A549 (cell line): ENCODE measurements around the gene HRCT1. TPM values are rescaled to one million over a fixed set of nuclear protein-coding genes. Genes with fewer than 3 reads are reported as not detected.

ENCODE experiments used
- ATAC-seq, 2 experiments: fragments of 200-7000 bp in 1 of 2; fragments of >200 bp in 1 of 2; cut with Nextera tagmentation in 1 of 2; cut with Tn5 transposase in 1 of 2; 3 replicates each; pipeline versions ENCODE4 v1.8.0 to v1.9.1; 2018 to 2020; ENCODE audit warnings: mild to moderate bottlenecking in 1 of 2, moderate library complexity in 1 of 2
- CTCF ChIA-PET: fragments of 300-600 bp; sonication (Branson Sonifier 250); formaldehyde crosslinking; extraction: SDS; loops from one replicate; lab custom pipeline; 2021; ENCODE audit warnings: antibody characterized with exemption, inconsistent platforms; lab: Yijun Ruan, JAX
- POLR2A ChIA-PET: fragments of 350-600 bp; formaldehyde crosslinking; extraction: SDS; loops from one replicate; lab custom pipeline; 2021; ENCODE audit warnings: antibody characterized with exemption, inconsistent platforms; lab: Yijun Ruan, JAX
- DNase-seq, 2 experiments: peaks; one replicate each; pipeline versions ENCODE4 v3.0.0 to v3.0.0-alpha.2; 2011 to 2016; ENCODE audit warnings: low read depth in 1 of 2, low spot score in 1 of 2
- FAIRE-seq: peaks from 2 replicates; lab custom pipeline; 2011; peaks lifted over from hg19 to GRCh38; lab: Jason Lieb, UNC
- H3K27ac ChIP-seq, 2 experiments: fragments of >200 bp; sonication (Bioruptor Twin); formaldehyde crosslinking; 3 replicates each; pipeline ENCODE4 v1.5.1; 2016 to 2017
- H3K4me1 ChIP-seq: fragments of >200 bp; sonication (Bioruptor Twin); formaldehyde crosslinking; 3 replicates; pipeline ENCODE4 v1.6.1; 2016
- H3K4me2 ChIP-seq: fragments of >200 bp; sonication (Bioruptor Twin); formaldehyde crosslinking; 3 replicates; pipeline ENCODE4 v1.6.1; 2016
- H3K4me3 ChIP-seq: fragments of >200 bp; sonication (Bioruptor Twin); formaldehyde crosslinking; 3 replicates; pipeline ENCODE4 v1.5.1; 2016
- H3K9me3 ChIP-seq: fragments of >200 bp; sonication (Bioruptor Twin); formaldehyde crosslinking; 3 replicates; pipeline ENCODE4 v1.6.1; 2016
- BHLHE40 ChIP-seq: IDR thresholded peaks from 2 replicates; pipeline ENCODE4 v1.6.1; 2012; ENCODE audit warnings: low read depth, low read length, inconsistent platforms
- CBX2 ChIP-seq: fragments of 200-600 bp; sonication (generic); IDR thresholded peaks from 2 replicates; pipeline ENCODE4 v1.6.1; 2016; ENCODE audit warnings: low read depth, mild to moderate bottlenecking, borderline replicate concordance
- CHD2 ChIP-seq: fragments of 150-350 bp; IDR thresholded peaks from 2 replicates; pipeline ENCODE4 v1.6.1; 2014; ENCODE audit warnings: low read length; ENCODE audit not compliant: partially characterized antibody
- CHD4 ChIP-seq: fragments of 200-600 bp; sonication (generic); IDR thresholded peaks from 2 replicates; pipeline ENCODE4 v1.6.1; 2016; ENCODE audit warnings: antibody characterized with exemption, mild to moderate bottlenecking, borderline replicate concordance
- FOXS1 ChIP-seq: fragments of 250-450 bp; sonication (Bioruptor Pico); IDR thresholded peaks from 2 replicates; pipeline ENCODE4 v1.5.0; 2020; ENCODE audit warnings: mild to moderate bottlenecking, moderate library complexity
- HEYL ChIP-seq: fragments of 250-450 bp; sonication (Bioruptor Pico); IDR thresholded peaks from 2 replicates; pipeline ENCODE4 v1.8.0; 2021; ENCODE audit warnings: mild to moderate bottlenecking, moderate library complexity
- HOXA7 ChIP-seq: fragments of 250-450 bp; sonication (Bioruptor Pico); IDR thresholded peaks from 2 replicates; pipeline ENCODE4 v1.5.0; 2020; ENCODE audit warnings: mild to moderate bottlenecking, moderate library complexity
- HOXB5 ChIP-seq: fragments of 250-450 bp; sonication (Bioruptor Pico); IDR thresholded peaks from 2 replicates; pipeline ENCODE4 v1.5.0; 2020; ENCODE audit warnings: mild to moderate bottlenecking, moderate library complexity
- KDM1A ChIP-seq: fragments of 200-600 bp; sonication (generic); IDR thresholded peaks from 2 replicates; pipeline ENCODE4 v1.6.1; 2016; ENCODE audit warnings: low read depth, mild to moderate bottlenecking
- MAX ChIP-seq: IDR thresholded peaks from 2 replicates; pipeline ENCODE4 v1.6.1; 2012
- NPAS2 ChIP-seq: fragments of 250-450 bp; sonication (Bioruptor Pico); IDR thresholded peaks from 2 replicates; pipeline ENCODE4 v1.8.0; 2022; ENCODE audit warnings: mild to moderate bottlenecking, moderate library complexity, borderline replicate concordance
- POLR2AphosphoS2 ChIP-seq: conservative IDR thresholded peaks from 2 replicates; pipeline ENCODE4 v1.6.1; 2012; ENCODE audit warnings: low read length, improper control_type of control experiment, inconsistent platforms
- RAD21 ChIP-seq, 2 experiments: fragments of >200 bp in 1 of 2; sonication (Bioruptor Twin) in 1 of 2; formaldehyde crosslinking in 1 of 2; IDR thresholded peaks in 1 of 2; conservative IDR thresholded peaks in 1 of 2; 2 replicates in 1 of 2; 3 replicates in 1 of 2; pipeline ENCODE4 v1.6.1; 2012 to 2018; ENCODE audit warnings: inconsistent platforms in 1 of 2
- RARB ChIP-seq: fragments of 250-450 bp; sonication (Bioruptor Pico); IDR thresholded peaks from 2 replicates; pipeline ENCODE4 v1.8.0; 2021; ENCODE audit warnings: mild to moderate bottlenecking, moderate library complexity
- RFX5 ChIP-seq: fragments of 450-650 bp; IDR thresholded peaks from 2 replicates; pipeline ENCODE4 v1.7.1; 2014; ENCODE audit warnings: antibody characterized with exemption, mild to moderate bottlenecking, moderate library complexity
- SREBF2 ChIP-seq: fragments of 450-650 bp; IDR thresholded peaks from 2 replicates; pipeline ENCODE4 v1.6.1; 2014; ENCODE audit warnings: mild to moderate bottlenecking, moderate library complexity
- TP53 ChIP-seq: fragments of 250-450 bp; sonication (Bioruptor Pico); IDR thresholded peaks from 2 replicates; pipeline ENCODE4 v1.5.0; 2021; ENCODE audit warnings: mild to moderate bottlenecking, moderate library complexity
- ZC3H11A ChIP-seq: fragments of 450-650 bp; IDR thresholded peaks from 2 replicates; pipeline ENCODE4 v1.6.1; 2014; ENCODE audit warnings: antibody characterized with exemption, mild to moderate bottlenecking
- ZFP36 ChIP-seq: fragments of 450-650 bp; IDR thresholded peaks from 2 replicates; pipeline ENCODE4 v1.6.1; 2014; ENCODE audit warnings: borderline replicate concordance; ENCODE audit not compliant: partially characterized antibody
- ZSCAN20 ChIP-seq: fragments of 250-450 bp; sonication (Bioruptor Pico); IDR thresholded peaks from 2 replicates; pipeline ENCODE4 v1.8.0; 2022; ENCODE audit warnings: mild to moderate bottlenecking, moderate library complexity
- WGBS: methylation state at CpG from one replicate; pipeline ENCODE4 v1.1.6; 2017; ENCODE audit errors: missing lambda C conversion rate; 5-methylcytosine and 5-hydroxymethylcytosine counted together
- polyA plus RNA-seq, 4 experiments: library from polyadenylated mRNA; depleted of rRNA in 3 of 4; stranded (reverse); fragments of >200 nt; fragmentation: RNase III in 1 of 4; extraction: RNeasy Plus Mini Kit Qiagen cat#74134 plus additional on column Dnase treatment in 1 of 4; gene quantifications; 2 replicates in 3 of 4; 3 replicates in 1 of 4; pipeline ENCODE4 v1.2.3, GENCODE V29; 2011 to 2017
- TF ChIP-seq, protein P1 (sequence below): fragments of >200 bp; sonication (Bioruptor Twin); formaldehyde crosslinking; IDR thresholded peaks from 3 replicates; pipeline ENCODE4 v1.5.1; 2016
- TF ChIP-seq, protein P2 (sequence below): fragments of >200 bp; sonication (Bioruptor Twin); formaldehyde crosslinking; IDR thresholded peaks from 3 replicates; pipeline ENCODE4 v1.6.1; 2016
- TF ChIP-seq, protein P3 (sequence below): fragments of 250-450 bp; sonication (Bioruptor Pico); IDR thresholded peaks from 2 replicates; pipeline ENCODE4 v1.5.0; 2021; ENCODE audit warnings: mild to moderate bottlenecking, moderate library complexity, borderline replicate concordance

Gene HRCT1
- polyA plus RNA-seq, 2 of the 4 experiments (the other 2 are of a cell fraction), result 0.21 to 0.22 TPM

DNA sequence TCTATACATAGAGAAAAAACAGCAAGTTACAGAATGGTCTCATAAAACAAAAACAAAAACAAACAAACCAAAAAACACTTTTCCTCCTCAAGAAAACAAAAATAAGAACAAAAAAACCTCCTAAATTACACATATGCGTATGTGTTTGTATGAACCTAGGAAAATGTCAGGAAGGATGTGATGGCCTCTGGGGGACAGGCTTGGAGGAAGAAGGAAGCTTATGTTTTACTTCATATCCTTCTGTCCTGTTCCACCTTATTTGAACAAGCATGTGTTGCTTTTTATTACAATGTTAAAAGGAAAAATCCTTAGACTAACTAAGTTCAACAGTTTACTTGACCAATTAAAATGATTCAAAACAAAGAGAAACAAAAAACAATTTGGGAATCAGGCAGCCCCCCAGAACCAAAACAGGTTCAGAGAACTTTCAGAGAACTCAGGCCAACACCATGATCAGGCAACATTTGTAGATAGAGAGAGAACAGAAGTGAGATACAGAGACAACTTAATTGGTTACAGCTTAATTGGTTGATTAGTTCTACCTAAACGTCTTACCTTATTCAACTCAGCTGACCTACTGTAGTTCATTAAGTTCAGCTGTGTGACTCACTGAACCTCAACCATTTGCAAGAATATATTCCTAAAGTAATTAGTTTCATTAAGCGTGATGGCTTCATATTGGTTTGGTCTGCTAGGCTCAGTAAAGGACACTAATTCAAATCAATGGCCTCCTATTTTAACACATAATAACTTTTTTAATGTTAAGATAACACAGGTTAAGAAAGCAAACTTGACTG is 13.4 kb downstream of the HRCT1 start:
- Histone ChIP-seq H3K4me2 (no peak overlapping the region), H3K4me3 (no peak overlapping the region), H3K9me3 (no peaks in the 10 kb centered on the region), H3K27ac (peak overlapping the region in 1 of 2 experiments; percentile 32; a peak in 3 of 6 replicates), H3K4me1 (peaks cover 17% of the 10 kb centered on the region)
- FAIRE-seq (no peak), DNase-seq (no peak), ATAC-seq (no peak)
- CTCF ChIA-PET, result interaction anchor here (1.0 to 8.4 kb wide), 9 partner anchors 10 to 120 kb away, joined by 3 to 92 read pairs (median 6); partner anchors contain the start of genes HRCT1 and SPAAR
- no peak for TF ChIP-seq CHD4
- TF ChIP-seq RFX5, result no peak
- TF ChIP-seq CHD2, result no peak
- no peak for TF ChIP-seq HOXB5
- TF ChIP-seq SREBF2, result no peak
- TF ChIP-seq KDM1A, result no peak
- TF ChIP-seq NPAS2 (CRISPR knock-in tag), result no peak
- no peak for TF ChIP-seq HEYL (CRISPR knock-in tag)
- TF ChIP-seq, protein P1, sequence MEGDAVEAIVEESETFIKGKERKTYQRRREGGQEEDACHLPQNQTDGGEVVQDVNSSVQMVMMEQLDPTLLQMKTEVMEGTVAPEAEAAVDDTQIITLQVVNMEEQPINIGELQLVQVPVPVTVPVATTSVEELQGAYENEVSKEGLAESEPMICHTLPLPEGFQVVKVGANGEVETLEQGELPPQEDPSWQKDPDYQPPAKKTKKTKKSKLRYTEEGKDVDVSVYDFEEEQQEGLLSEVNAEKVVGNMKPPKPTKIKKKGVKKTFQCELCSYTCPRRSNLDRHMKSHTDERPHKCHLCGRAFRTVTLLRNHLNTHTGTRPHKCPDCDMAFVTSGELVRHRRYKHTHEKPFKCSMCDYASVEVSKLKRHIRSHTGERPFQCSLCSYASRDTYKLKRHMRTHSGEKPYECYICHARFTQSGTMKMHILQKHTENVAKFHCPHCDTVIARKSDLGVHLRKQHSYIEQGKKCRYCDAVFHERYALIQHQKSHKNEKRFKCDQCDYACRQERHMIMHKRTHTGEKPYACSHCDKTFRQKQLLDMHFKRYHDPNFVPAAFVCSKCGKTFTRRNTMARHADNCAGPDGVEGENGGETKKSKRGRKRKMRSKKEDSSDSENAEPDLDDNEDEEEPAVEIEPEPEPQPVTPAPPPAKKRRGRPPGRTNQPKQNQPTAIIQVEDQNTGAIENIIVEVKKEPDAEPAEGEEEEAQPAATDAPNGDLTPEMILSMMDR, result no peak
- no peak for TF ChIP-seq RAD21 (conservative IDR thresholded peaks at IDR 0.05 in 1 of 2, IDR thresholded peaks at IDR 0.05 in 1 of 2)
- TF ChIP-seq TP53 (CRISPR knock-in tag), result no peak
- TF ChIP-seq RARB (CRISPR knock-in tag), result no peak
- TF ChIP-seq, protein P2, sequence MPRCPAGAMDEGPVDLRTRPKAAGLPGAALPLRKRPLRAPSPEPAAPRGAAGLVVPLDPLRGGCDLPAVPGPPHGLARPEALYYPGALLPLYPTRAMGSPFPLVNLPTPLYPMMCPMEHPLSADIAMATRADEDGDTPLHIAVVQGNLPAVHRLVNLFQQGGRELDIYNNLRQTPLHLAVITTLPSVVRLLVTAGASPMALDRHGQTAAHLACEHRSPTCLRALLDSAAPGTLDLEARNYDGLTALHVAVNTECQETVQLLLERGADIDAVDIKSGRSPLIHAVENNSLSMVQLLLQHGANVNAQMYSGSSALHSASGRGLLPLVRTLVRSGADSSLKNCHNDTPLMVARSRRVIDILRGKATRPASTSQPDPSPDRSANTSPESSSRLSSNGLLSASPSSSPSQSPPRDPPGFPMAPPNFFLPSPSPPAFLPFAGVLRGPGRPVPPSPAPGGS, result no peak
- no peak for TF ChIP-seq POLR2AphosphoS2
- TF ChIP-seq ZFP36, result no peak
- POLR2A ChIA-PET, result no interaction called here
- WGBS, result 85% methylated on average over 3 of the region's 3 CpGs

DNA sequence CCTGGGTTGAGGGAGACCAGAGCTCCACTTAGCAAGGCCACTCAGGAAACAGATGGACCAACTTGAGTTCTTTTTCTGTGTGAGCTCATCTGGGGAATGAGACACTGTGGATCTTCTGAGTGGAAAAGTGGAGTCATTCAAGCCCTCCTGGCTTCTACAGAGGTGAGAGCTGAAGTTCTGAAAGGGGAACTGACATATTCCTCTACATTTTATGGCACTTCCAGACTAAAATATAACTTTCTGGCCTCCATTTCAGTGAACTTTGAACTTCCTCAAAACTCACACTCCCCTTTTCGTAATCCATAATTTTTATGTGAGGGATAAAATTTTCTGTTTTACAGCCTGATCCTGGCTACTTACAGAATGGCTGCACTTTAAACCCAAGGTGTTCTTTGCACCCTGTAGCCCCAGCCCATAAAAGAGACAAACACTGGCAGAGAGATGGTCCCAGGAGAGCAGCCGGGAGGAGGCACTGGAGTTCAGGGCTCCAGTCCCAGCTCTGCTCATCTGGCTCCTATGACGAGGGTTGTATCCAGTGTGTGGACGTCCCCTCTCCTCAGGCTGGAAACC is 14.1 kb downstream of the HRCT1 start:
- ChIA-PET POLR2A (no interaction called here), CTCF (interaction anchor here (0.9 to 8.4 kb wide), 10 partner anchors 11 to 130 kb away, joined by 3 to 92 read pairs (median 6); partner anchors contain the start of genes HRCT1 and SPAAR)
- DNase-seq (no peak), ATAC-seq (no peak), FAIRE-seq (no peak)
- no peak for TF ChIP-seq FOXS1 (CRISPR knock-in tag)
- TF ChIP-seq, protein P2, result no peak
- no peak for TF ChIP-seq CBX2
- no peak for TF ChIP-seq BHLHE40
- TF ChIP-seq HOXA7 (CRISPR knock-in tag), result no peak
- TF ChIP-seq, protein P3, sequence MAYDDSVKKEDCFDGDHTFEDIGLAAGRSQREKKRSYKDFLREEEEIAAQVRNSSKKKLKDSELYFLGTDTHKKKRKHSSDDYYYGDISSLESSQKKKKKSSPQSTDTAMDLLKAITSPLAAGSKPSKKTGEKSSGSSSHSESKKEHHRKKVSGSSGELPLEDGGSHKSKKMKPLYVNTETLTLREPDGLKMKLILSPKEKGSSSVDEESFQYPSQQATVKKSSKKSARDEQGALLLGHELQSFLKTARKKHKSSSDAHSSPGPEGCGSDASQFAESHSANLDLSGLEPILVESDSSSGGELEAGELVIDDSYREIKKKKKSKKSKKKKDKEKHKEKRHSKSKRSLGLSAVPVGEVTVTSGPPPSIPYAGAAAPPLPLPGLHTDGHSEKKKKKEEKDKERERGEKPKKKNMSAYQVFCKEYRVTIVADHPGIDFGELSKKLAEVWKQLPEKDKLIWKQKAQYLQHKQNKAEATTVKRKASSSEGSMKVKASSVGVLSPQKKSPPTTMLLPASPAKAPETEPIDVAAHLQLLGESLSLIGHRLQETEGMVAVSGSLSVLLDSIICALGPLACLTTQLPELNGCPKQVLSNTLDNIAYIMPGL (CRISPR knock-in tag), result no peak
- no peak for TF ChIP-seq MAX
- TF ChIP-seq RFX5, result no peak
- TF ChIP-seq ZSCAN20 (CRISPR knock-in tag), result no peak
- no peak for TF ChIP-seq KDM1A
- TF ChIP-seq ZC3H11A, result no peak
- no peak for TF ChIP-seq TP53 (CRISPR knock-in tag)
- Histone ChIP-seq H3K9me3 (no peaks in the 10 kb centered on the region), H3K4me2 (no peak overlapping the region), H3K27ac (peak overlapping the region in 1 of 2 experiments; percentile 32; a peak in 3 of 6 replicates), H3K4me1 (peaks cover 21% of the 10 kb centered on the region), H3K4me3 (no peak overlapping the region)
- WGBS, result 84% methylated on average over 4 of the region's 4 CpGs
